Calu3 (cell line): ENCODE measurements around the gene OMP. TPM values are rescaled to one million over a fixed set of nuclear protein-coding genes. Genes with fewer than 3 reads are reported as not detected.

ENCODE experiments used
- BruUV-seq: library from RNA; stranded (reverse); fragments of 400-500 nt; replicated peaks from 2 replicates; lab custom pipeline; 2021; lab: Mats Ljungman, UMichigan
- CTCF ChIA-PET: fragments of 300-600 bp; sonication (Branson Sonifier 250); formaldehyde crosslinking; loops from one replicate; lab custom pipeline; 2022; ENCODE audit warnings: antibody characterized with exemption; lab: Charles Lee
- DNase-seq: peaks from one replicate; pipeline ENCODE4 v3.0.0; 2022
- H3K27ac Mint-ChIP-seq: one replicate; pipeline ENCODE4 v1.8.0; 2022; ENCODE audit warnings: mixed read lengths; ENCODE audit not compliant: unreplicated experiment
- H3K27me3 Mint-ChIP-seq: one replicate; pipeline ENCODE4 v1.8.0; 2022; ENCODE audit warnings: mixed read lengths; ENCODE audit not compliant: unreplicated experiment
- H3K36me3 Mint-ChIP-seq: one replicate; pipeline ENCODE4 v1.8.0; 2022; ENCODE audit warnings: mild to moderate bottlenecking, moderate library complexity, mixed read lengths; ENCODE audit not compliant: insufficient read depth, unreplicated experiment
- H3K4me1 Mint-ChIP-seq: one replicate; pipeline ENCODE4 v1.8.0; 2022; ENCODE audit warnings: mild to moderate bottlenecking, low read depth, mixed read lengths; ENCODE audit not compliant: unreplicated experiment
- H3K4me3 Mint-ChIP-seq: one replicate; pipeline ENCODE4 v1.8.0; 2022; ENCODE audit warnings: mild to moderate bottlenecking, low read depth, moderate library complexity, mixed read lengths; ENCODE audit not compliant: unreplicated experiment
- H3K9me3 Mint-ChIP-seq: one replicate; pipeline ENCODE4 v1.8.0; 2022; ENCODE audit warnings: low read depth, mixed read lengths; ENCODE audit not compliant: unreplicated experiment
- CTCF ChIP-seq: fragments of 200-600 bp; IDR thresholded peaks from one replicate; pipeline ENCODE4 v1.8.0; 2022; ENCODE audit warnings: antibody characterized with exemption; ENCODE audit not compliant: unreplicated experiment
- intact Hi-C: fragments of 100-400 bp; cut with micrococcal nuclease; formaldehyde crosslinking; loops from one replicate; pipeline ENCODE4 v1.10.0; 2022; ENCODE audit not compliant: unreplicated experiment
- total RNA-seq: library from RNA; stranded (reverse); gene quantifications from 2 replicates; pipeline ENCODE4 v1.2.3, GENCODE V29; 2022

The OMP gene
- total RNA-seq, 1 experiment from 2014 or later, result 1.1 TPM

GRCh38 chr11:77092382-77092781 lies 10.3 kb upstream of the OMP start:
- no TSS peak for BruUV-seq
- peaks cover 13% of the 10 kb centered on the region for H3K36me3 Mint-ChIP-seq
- no peaks in the 10 kb centered on the region for H3K9me3 Mint-ChIP-seq
- DNase-seq, result no peak
- H3K27me3 Mint-ChIP-seq, result no peaks in the 10 kb centered on the region
- H3K4me1 Mint-ChIP-seq, result peaks cover 51% of the 10 kb centered on the region
- intact Hi-C loops, result no loop called here
- CTCF ChIA-PET, result interaction anchor here (1.6 to 4.0 kb wide), 3 partner anchors 10 to 45 kb away, joined by 8 to 97 read pairs (median 71); no protein-coding TSS in a partner anchor
- no peak overlapping the region for H3K27ac Mint-ChIP-seq
- TF ChIP-seq CTCF, result no peak
- no peak overlapping the region for H3K4me3 Mint-ChIP-seq

GRCh38 chr11:77093056-77093891 lies 9.4 kb upstream of the OMP start:
- intact Hi-C loops, result no loop called here
- Mint-ChIP-seq H3K9me3 (no peaks in the 10 kb centered on the region), H3K27me3 (no peaks in the 10 kb centered on the region), H3K27ac (no peak overlapping the region), H3K4me1 (peaks cover 42% of the 10 kb centered on the region), H3K36me3 (peaks cover 8% of the 10 kb centered on the region), H3K4me3 (no peak overlapping the region)
- no TSS peak for BruUV-seq
- no peak for TF ChIP-seq CTCF
- CTCF ChIA-PET, result interaction anchor here (1.7 kb wide), 1 partner anchor 30 kb away, joined by 4 read pairs; no protein-coding TSS in a partner anchor
- DNase-seq, result no peak

GRCh38 chr11:77093987-77094840 lies 8.4 kb upstream of the OMP start:
- CTCF ChIA-PET, result interaction anchor here (0.8 to 2.7 kb wide), 4 partner anchors 21 to 47 kb away, joined by 3 to 14 read pairs (median 4); partner anchors contain the start of gene MYO7A
- no peak overlapping the region for H3K27ac Mint-ChIP-seq
- no peak for TF ChIP-seq CTCF
- intact Hi-C loops, result no loop called here
- H3K4me1 Mint-ChIP-seq, result peaks cover 33% of the 10 kb centered on the region
- no peak overlapping the region for H3K4me3 Mint-ChIP-seq
- H3K9me3 Mint-ChIP-seq, result no peaks in the 10 kb centered on the region
- no peak for DNase-seq
- no peaks in the 10 kb centered on the region for H3K36me3 Mint-ChIP-seq
- H3K27me3 Mint-ChIP-seq, result no peaks in the 10 kb centered on the region
- BruUV-seq, result no TSS peak

- Mint-ChIP-seq H3K9me3 (no peaks in the 10 kb centered on the region), H3K36me3 (no peaks in the 10 kb centered on the region), H3K4me3 (no peak overlapping the region), H3K4me1 (peaks cover 27% of the 10 kb centered on the region), H3K27me3 (no peaks in the 10 kb centered on the region), H3K27ac (no peak overlapping the region)
- CTCF ChIA-PET, result interaction anchor here (0.8 to 2.7 kb wide), 7 partner anchors 12 to 74 kb away, joined by 3 to 14 read pairs (median 4); partner anchors contain the start of gene MYO7A
- no TSS peak for BruUV-seq
- DNase-seq, result no peak
- TF ChIP-seq CTCF, result no peak
- intact Hi-C loops, result no loop called here
Measured at GRCh38 chr11:77094841-77095365, 7.7 kb upstream of the OMP start.
